ENCODE results near the gene ISLR2. TPM values are rescaled to one million over a fixed set of nuclear protein-coding genes. Genes with fewer than 3 reads are reported as not detected.
"Not testable (repeated sequence)": the region's sequence is repeated elsewhere in the genome, so short reads cannot be mapped to it uniquely, and the experiment has no call there.

The ISLR2 gene, protein sequence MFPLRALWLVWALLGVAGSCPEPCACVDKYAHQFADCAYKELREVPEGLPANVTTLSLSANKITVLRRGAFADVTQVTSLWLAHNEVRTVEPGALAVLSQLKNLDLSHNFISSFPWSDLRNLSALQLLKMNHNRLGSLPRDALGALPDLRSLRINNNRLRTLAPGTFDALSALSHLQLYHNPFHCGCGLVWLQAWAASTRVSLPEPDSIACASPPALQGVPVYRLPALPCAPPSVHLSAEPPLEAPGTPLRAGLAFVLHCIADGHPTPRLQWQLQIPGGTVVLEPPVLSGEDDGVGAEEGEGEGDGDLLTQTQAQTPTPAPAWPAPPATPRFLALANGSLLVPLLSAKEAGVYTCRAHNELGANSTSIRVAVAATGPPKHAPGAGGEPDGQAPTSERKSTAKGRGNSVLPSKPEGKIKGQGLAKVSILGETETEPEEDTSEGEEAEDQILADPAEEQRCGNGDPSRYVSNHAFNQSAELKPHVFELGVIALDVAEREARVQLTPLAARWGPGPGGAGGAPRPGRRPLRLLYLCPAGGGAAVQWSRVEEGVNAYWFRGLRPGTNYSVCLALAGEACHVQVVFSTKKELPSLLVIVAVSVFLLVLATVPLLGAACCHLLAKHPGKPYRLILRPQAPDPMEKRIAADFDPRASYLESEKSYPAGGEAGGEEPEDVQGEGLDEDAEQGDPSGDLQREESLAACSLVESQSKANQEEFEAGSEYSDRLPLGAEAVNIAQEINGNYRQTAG
- total RNA-seq = not detected in 2 replicates

DNA sequence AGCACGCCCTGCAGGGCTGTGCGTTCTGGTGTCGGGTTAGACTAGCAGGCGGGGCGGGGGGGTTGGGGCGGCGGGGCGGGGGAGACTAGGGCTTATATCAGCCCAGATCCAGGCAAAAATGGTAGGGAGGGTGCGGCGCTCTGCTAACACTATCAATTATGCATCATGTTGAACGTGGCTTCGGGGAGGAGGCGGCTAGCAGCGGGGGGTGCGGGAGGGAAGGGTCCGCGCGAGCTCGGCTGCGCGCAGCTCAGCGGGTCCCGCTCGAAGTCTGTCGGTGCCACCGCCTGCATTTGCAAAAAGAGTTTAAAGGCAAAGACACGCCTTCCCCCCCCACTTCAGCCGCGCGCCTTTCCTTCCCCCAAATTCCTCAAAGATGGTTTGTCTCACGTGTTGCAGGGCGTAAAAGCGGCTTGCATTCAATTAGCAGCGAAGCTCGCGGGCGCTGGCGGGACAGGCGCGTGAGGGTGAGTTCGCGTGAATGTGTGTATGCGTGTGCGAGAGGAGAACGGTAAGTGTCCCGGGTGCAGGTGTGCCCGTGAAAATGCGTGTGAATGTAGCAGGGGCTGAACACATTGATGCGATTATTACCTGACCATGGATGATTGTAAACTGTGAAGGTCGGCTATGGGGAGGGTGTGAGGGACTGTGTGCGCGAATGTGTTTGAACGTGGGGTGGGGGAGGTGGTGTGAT lies at the start of gene ISLR2:
TSS of gene ISLR2 (plus strand) at position 432 of the 694 bp plus-strand sequence. CDS start 2,169 bp downstream, outside the sequence.
- ChIA-PET CTCF (no interaction called here), POLR2A (no interaction called here)
- no peak for DNase-seq
- H3K9me3 Mint-ChIP-seq = no peaks in the 10 kb centered on the region
- ATAC-seq (ENCODE audit: low read depth) = no peak
- H3K4me1 Mint-ChIP-seq = peaks cover 53% of the 10 kb centered on the region
- no peaks in the 10 kb centered on the region for H3K36me3 Mint-ChIP-seq (ENCODE audit: low read depth)
- TF ChIP-seq, protein P1, sequence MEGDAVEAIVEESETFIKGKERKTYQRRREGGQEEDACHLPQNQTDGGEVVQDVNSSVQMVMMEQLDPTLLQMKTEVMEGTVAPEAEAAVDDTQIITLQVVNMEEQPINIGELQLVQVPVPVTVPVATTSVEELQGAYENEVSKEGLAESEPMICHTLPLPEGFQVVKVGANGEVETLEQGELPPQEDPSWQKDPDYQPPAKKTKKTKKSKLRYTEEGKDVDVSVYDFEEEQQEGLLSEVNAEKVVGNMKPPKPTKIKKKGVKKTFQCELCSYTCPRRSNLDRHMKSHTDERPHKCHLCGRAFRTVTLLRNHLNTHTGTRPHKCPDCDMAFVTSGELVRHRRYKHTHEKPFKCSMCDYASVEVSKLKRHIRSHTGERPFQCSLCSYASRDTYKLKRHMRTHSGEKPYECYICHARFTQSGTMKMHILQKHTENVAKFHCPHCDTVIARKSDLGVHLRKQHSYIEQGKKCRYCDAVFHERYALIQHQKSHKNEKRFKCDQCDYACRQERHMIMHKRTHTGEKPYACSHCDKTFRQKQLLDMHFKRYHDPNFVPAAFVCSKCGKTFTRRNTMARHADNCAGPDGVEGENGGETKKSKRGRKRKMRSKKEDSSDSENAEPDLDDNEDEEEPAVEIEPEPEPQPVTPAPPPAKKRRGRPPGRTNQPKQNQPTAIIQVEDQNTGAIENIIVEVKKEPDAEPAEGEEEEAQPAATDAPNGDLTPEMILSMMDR (IDR thresholded peaks at IDR 0.05) = no peak
- peak within 1 kb of the TSS; percentile 7 for H3K27ac Mint-ChIP-seq
- peaks cover 57% of the 10 kb centered on the region for H3K27me3 Mint-ChIP-seq
- intact Hi-C loops (cut with micrococcal nuclease) = no loop called here
- peak within 1 kb of the TSS; percentile 61 for H3K4me3 Mint-ChIP-seq

DNA sequence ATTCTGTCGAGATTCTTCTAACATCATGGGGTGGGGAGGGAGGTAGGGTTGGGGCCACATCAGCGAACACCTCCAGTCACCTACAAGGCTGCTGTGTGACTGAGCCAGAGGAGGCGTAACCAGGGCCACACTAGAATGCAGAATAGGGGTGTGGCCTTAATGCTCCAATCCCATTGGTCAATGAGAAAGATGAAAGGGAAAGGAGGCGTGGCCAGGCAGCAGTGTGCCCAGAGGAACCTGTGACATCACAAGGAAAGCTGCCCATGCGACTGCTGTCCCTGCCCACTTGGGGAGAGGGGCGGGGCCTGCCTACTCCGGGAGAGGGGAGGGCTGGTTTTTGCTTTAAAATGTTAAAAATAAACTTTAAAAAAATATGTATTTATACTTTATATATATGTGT lies 47.9 kb upstream of the ISLR2 start, which contains the start of gene GOLGA6A:
TSS of gene GOLGA6A (minus strand) at position 101 of the 400 bp plus-strand sequence. CDS start at position 60, 41 bp downstream.
- H3K36me3 Mint-ChIP-seq (ENCODE audit: low read depth); H3K4me1 Mint-ChIP-seq; DNase-seq; intact Hi-C loops (cut with micrococcal nuclease); CTCF ChIA-PET; H3K27ac Mint-ChIP-seq; H3K27me3 Mint-ChIP-seq; H3K4me3 Mint-ChIP-seq; H3K9me3 Mint-ChIP-seq; ATAC-seq (ENCODE audit: low read depth); POLR2A ChIA-PET: not testable (repeated sequence)

DNA sequence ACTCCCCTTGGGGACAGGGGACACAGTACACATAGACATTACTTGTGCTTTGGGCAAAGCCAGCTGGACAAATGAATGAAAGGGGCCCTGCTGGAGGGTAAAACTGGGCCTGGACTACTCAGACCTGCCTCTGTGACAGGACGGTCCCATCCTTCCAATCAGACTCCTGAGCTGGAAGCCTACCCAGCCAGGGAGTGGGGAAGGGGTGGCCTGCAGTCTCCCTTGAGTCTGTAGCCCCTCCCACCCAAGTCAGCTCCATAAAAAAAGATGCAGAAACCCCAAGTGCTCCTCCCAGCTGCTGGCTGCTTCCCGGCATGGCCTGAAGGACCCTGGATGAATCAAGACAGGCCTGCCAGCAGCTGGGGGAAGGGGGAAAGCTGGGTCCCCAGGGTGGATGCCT lies 35.8 kb upstream of the ISLR2 start:
- H3K27me3 Mint-ChIP-seq; DNase-seq; H3K36me3 Mint-ChIP-seq (ENCODE audit: low read depth); H3K9me3 Mint-ChIP-seq; H3K4me1 Mint-ChIP-seq; ATAC-seq (ENCODE audit: low read depth); H3K27ac Mint-ChIP-seq; CTCF ChIA-PET; H3K4me3 Mint-ChIP-seq; POLR2A ChIA-PET; intact Hi-C loops (cut with micrococcal nuclease): not testable (repeated sequence)

DNA sequence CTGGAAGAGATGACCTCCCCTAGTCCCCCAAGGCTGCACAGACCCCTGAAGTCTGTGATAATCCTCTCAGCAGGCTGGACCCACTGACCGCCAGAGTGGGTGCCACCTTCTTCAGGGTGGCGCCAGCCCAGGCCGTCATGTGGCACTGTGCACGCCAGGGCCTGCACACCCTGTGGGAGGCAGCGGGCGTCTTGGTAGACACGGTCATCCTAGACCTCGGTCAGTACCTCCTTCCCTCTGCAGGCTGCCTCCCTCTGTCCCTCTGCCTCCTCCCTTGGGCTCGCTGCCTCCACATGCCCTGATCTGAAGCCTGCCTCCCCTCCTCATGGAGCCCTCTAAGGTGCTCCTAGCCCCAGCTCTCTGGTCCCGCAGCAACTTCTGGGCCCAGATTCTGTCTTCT lies 34.8 kb upstream of the ISLR2 start:
- CTCF ChIA-PET; ATAC-seq (ENCODE audit: low read depth): not testable (repeated sequence)

DNA sequence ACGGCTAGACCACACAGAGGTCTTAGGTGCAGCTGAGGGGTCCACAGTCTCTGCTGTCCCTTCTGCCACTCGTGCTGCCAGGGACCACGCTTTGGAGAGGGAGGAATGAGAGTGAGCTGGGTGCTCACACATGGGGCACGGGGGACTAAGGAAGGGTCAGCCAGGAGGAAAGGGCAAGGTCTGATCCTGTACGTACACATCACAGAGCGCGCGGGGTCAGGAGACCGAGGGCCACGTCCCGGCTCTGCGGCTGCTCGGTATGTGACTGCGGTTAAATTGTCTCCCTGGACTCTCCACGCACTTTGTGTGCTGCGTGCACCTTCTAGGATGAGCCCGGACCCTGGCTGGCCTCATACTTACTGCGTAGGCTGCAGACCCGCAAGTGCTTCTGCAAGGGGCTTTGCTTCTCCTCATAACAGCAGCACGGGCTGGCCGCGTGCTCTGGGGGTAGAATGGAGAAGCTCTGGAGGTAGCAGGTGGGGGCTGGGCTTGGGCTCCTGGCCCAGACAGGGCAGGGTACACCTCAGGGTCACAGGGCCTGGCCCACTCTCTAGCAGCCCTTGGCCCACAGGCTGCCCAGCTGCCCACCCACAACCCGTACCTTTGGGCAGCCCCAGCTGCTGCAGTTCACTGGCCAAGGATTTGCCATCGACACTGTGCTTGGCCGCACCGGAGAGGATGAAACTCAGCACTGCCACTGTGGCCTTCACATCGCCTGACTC lies 33.5 kb upstream of the ISLR2 start:
- ATAC-seq (ENCODE audit: low read depth); H3K27me3 Mint-ChIP-seq; H3K36me3 Mint-ChIP-seq (ENCODE audit: low read depth); H3K27ac Mint-ChIP-seq; DNase-seq; H3K4me3 Mint-ChIP-seq; H3K4me1 Mint-ChIP-seq; CTCF ChIA-PET; H3K9me3 Mint-ChIP-seq; POLR2A ChIA-PET; intact Hi-C loops (cut with micrococcal nuclease): not testable (repeated sequence)

More for the DNA sequence above, 34.8 kb upstream of the ISLR2 start:
- H3K27me3 Mint-ChIP-seq; H3K27ac Mint-ChIP-seq; H3K9me3 Mint-ChIP-seq; DNase-seq; H3K4me1 Mint-ChIP-seq; POLR2A ChIA-PET; H3K4me3 Mint-ChIP-seq; intact Hi-C loops (cut with micrococcal nuclease); H3K36me3 Mint-ChIP-seq (ENCODE audit: low read depth): not testable (repeated sequence)

DNA sequence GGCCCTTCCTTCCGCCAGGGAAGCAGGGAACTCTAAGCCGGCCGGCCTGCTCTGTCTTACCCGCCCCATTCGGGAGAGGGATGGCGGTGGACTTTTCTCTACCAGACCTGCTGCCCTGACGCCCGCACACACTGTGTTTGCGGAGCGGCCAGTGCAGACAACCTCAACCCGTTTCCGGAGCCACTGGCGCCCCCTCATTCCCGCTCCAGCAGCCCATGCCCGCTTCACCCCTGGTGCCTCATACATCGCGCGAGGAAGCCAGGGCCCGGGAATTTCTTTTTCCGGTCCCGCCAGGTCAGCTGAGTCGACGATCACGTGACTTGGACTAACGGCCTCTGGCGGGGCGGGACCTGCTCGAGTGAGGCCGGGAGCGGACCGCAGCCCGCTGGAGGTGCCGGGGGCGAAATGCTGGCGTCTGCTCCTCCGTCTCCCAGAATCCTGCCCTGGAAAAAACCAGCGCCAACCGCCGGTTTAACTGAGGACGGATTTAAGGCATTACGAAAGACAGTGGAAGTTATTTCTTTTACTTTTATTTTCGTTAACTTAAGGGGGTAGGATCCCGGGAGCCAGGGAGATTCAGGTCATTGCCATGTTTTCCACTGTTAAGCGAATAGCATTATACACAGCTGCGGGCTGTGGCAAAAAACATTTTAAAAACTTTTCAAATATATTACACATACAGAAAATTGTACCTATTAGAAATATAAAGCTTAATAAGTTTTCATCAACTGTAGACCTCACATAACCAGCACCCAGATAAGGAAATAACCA lies 30.2 kb upstream of the ISLR2 start:
- H3K27me3 Mint-ChIP-seq; POLR2A ChIA-PET; H3K36me3 Mint-ChIP-seq (ENCODE audit: low read depth); CTCF ChIA-PET; intact Hi-C loops (cut with micrococcal nuclease); H3K4me1 Mint-ChIP-seq; H3K9me3 Mint-ChIP-seq: not testable (repeated sequence)
- Mint-ChIP-seq H3K27ac (peak overlapping the region; percentile 83), H3K4me3 (peak overlapping the region; percentile 93)
- peak; percentile 90 for ATAC-seq (ENCODE audit: low read depth)
- DNase-seq = peak; percentile 77

DNA sequence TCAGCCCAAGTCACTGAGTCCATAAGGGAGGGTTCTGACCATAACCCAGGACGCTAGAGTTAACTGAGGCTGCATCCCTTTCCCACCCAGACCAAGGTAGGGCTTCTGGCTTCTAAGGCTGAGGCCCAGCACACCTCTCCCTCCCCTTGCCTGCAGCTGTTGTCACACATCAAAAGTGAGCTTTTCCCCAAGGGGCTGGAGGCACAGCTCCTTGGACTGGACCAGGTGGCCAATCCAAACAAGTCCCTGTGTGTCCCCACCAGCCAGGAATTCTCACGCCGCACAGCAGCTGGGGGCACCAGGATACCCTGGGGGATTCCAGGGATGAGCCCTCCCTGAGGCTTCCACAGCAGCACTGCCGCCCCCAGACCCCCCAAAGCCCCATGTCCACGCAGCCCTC lies 22.3 kb upstream of the ISLR2 start:
- TF ChIP-seq, protein P1 (IDR thresholded peaks at IDR 0.05) = no peak
- CTCF ChIA-PET = no interaction called here
- Mint-ChIP-seq H3K36me3 (ENCODE audit: low read depth) (no peaks in the 10 kb centered on the region), H3K27me3 (peaks cover 8% of the 10 kb centered on the region), H3K4me1 (no peaks in the 10 kb centered on the region), H3K4me3 (no peak overlapping the region), H3K9me3 (no peaks in the 10 kb centered on the region), H3K27ac (no peak overlapping the region)
- intact Hi-C loops (cut with micrococcal nuclease) = no loop called here
- DNase-seq = no peak
- POLR2A ChIA-PET = no interaction called here
- ATAC-seq (ENCODE audit: low read depth) = no peak

DNA sequence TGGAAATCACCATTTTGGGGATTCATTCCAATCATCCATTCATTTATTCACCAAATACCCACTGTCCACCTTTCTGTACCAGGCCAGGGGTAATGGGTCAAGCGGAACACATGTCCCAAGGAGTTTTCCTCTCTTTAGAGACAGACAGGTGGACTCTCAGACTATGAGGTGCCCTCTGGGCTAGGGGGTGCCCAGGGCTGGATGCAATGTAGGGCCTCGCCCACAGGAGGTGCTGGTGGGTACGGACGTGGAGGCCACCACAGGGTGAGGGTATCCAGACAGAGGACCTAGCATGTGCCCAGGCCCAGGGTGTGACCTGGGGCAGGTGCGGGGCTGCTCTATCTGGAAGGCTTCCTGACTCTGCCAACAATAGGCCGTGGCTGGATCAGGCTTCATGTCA lies 21.8 kb upstream of the ISLR2 start:
- POLR2A ChIA-PET; intact Hi-C loops (cut with micrococcal nuclease); H3K27me3 Mint-ChIP-seq; ATAC-seq (ENCODE audit: low read depth); CTCF ChIA-PET; H3K27ac Mint-ChIP-seq; H3K9me3 Mint-ChIP-seq; DNase-seq; H3K4me3 Mint-ChIP-seq; H3K36me3 Mint-ChIP-seq (ENCODE audit: low read depth); H3K4me1 Mint-ChIP-seq: not testable (repeated sequence)
